LNCAP (cell line): ENCODE results near the gene GABBR2.

Source experiments
- CTCF ChIP-seq: fragments of 450-650 bp; IDR thresholded peaks from 2 replicates; pipeline ENCODE4 v1.5.1; 2017; ENCODE audit warnings: mild to moderate bottlenecking

Gene GABBR2

GRCh38 chr9:98280162-98280561, 428.6 kb downstream of the GABBR2 start:
- TF ChIP-seq CTCF = no peak

GRCh38 chr9:98276907-98277469, 431.7 kb downstream of the GABBR2 start:
- TF ChIP-seq CTCF = no peak

DNA sequence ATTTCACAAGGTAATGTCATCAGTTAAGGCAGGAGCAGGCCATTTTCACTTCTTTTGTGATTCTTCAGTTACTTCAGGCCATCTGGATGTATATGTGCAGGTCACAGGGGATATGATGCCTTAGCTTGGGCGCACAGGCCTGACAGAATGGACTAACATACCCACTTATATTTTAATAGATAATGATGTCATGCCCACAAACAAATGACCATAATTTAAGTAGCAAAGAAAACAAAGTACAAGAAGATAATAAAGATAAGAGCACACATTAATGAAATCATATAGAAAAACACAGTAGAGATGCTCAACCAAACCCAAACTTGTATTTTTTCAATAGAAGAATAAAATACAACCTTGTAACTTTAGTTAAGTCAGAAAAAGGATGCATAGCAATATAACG, 433.6 kb downstream of the GABBR2 start:
- no peak for TF ChIP-seq CTCF

GRCh38 chr9:98272083-98272482, 436.7 kb downstream of the GABBR2 start:
- TF ChIP-seq CTCF = no peak

DNA sequence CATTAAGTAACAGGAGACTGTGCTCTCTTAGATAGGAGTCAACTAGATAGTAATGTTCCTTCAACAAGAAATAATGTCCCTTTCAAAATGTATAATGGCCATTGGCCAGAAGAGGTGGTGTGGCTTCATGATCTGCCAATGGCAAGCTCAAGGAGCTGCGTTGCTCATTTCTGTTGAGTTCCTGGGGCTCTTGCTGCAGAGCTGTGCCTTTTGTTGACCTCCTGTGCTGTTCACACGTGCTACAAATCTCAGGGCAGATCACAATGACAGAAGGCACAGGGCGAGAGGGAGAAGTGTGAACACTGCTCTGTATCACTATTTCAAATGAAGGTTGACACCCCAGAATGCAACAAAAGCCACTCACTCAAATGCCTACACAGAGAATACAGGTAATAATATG, 437.3 kb downstream of the GABBR2 start:
- TF ChIP-seq CTCF = no peak

DNA sequence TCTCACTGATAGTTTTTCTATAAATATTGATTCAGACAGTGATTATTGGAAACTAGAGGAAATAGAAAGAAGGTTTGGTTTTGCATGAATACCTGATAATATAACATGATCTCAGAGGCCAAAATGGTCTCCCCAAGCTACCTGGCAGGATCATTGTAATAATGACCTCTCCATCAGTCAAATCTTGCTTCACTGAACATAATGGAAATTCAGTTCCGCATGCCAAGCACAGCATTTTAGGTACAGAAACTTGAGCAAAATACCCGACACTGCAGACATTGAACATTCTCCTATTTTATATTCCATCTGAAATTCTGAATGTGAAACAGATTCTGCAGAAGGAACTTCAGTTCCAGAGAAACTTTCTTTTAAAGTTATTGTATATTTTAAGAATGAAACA, 444.2 kb downstream of the GABBR2 start:
- no peak for TF ChIP-seq CTCF

GRCh38 chr9:98263482-98264357, 445.0 kb downstream of the GABBR2 start:
- peak; percentile 96 for TF ChIP-seq CTCF
